Measurements from ENCODE around the gene ADCK1.
A peak's percentile ranks its signal among the peaks of the same experiment; 100 is the strongest.
"Not testable (repeated sequence)": the region's sequence is repeated elsewhere in the genome, so short reads cannot be mapped to it uniquely, and the experiment has no call there.

ADCK1 gene

DNA sequence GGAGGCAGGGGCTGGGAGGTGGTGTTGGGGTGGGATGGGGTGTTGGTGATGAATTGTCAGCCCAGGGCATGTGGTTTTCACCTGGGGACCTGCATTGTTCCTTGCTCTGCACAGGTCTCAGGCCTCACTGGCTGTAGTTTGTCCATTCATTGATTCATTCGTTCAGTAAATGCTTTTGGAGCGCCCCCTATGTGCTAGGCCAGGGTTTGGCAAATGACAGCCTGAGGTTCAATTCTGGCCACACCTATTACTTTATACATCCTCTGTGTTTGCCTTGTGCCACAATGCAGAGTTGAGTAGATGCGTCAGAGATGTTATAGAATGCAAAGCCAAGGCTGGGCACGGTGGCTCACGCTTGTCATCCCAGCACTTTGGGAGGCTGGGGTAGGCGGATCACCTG lies 4.7 kb downstream of the ADCK1 start:
- in situ Hi-C loops (cut with HindIII; ENCODE audit: low pct_ligation_motif_present, low pct_unique_long_range_greater_than_20kb, low sequenced_read_pairs), result no loop called here
- DNase-seq, result peak; percentile 47

DNA sequence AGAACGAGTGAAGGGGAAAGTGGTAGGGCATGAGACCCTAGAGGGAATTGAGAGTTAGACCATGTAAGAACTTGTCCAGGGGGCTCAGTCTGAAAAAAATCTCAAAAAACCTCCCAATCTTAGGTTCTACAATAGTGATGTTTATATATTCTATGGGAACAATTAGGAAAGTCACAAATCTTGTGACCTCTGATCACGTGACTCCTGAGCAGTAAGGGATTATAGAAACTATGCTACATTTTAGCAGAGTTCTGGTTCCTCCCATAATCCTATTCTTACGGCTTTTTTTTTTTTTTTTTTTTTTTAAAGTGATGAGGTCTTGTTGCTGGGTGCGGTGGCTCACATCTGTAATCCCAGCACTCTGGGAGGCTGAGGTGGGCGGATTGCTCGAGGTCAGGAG lies 5.8 kb downstream of the ADCK1 start:
- DNase-seq, result no peak
- in situ Hi-C loops (cut with HindIII; ENCODE audit: low pct_ligation_motif_present, low pct_unique_long_range_greater_than_20kb, low sequenced_read_pairs), result no loop called here

DNA sequence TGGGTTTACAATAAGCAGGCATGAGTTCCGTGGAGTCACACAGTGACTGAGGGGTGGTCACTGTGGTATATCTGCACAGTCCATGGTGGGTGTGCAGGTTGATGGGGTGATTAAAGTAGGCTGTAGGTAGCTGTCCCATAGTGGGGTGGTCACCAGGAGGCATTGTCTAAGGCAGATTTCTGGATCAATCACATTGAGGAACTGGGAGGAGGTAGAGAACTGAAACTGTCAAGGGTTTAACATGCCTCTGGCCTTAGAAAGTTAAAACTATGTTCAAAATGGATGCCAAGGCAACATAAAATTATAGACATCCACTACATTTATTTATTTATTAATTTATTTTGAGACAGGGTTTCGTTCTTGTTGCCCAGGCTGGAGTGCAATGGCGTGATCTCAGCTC lies 8.3 kb downstream of the ADCK1 start:
- in situ Hi-C loops (cut with HindIII; ENCODE audit: low pct_ligation_motif_present, low pct_unique_long_range_greater_than_20kb, low sequenced_read_pairs), result no loop called here
- DNase-seq, result no peak

DNA sequence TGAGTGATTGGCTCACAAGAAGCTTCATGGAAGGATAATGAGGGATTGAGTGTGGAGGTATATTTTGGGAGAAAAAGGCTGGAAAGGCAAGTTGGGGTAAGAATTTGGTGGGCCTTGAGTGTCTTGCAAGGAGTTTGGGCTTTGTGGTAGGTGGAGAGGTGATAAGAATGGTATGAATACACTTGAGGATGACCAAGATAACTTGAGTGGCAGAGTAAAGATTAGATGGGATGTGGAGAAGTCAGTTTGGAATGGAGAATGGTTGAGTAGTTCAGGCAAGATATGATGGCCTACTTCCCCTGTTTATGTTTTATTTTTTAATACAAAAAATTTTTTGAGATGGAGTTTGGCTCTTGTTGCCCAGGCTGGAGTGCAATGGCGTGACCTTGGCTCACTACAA lies 9.1 kb downstream of the ADCK1 start:
- in situ Hi-C loops (cut with HindIII; ENCODE audit: low pct_ligation_motif_present, low pct_unique_long_range_greater_than_20kb, low sequenced_read_pairs), result no loop called here
- no peak for DNase-seq

DNA sequence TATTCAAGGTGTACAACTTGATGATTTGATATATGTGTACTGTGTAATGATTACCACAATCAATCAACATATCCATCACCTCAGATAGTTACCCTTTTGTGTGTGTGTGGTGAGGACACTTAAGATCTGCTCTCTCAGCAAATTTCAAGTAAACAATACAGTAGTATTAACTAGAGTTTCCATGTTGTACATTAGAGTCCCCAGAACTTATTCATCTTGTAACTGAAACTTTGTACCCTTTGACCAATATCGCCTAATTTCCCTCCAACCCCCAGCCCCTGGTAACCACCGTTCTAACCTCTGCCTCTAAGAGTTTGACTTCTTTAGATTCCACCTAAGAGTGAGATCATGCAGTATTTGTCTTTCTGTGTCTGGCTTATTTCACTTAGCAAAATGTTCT lies 12.1 kb downstream of the ADCK1 start:
- in situ Hi-C loops (cut with HindIII; ENCODE audit: low pct_ligation_motif_present, low pct_unique_long_range_greater_than_20kb, low sequenced_read_pairs), result no loop called here
- no peak for DNase-seq

DNA sequence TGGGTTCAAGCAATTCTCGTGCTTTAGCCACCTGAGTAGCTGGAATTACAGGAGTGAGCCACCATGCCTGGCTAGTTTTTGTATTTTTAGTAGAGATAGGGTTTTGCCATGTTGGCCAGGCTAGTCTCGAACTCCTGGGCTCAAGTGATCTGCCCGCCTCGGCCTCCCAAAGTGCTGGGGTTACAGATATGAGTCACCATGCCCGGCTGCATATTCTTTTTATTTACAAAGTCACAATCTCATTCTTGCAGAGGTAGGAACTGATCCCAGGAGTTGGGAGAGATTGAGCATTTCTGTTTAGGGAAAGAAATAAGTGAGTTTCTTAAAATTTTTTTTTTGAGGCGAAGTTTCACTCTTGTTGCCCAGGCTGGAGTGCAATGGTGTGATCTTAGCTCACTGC lies 12.8 kb downstream of the ADCK1 start:
- DNase-seq; in situ Hi-C loops (cut with HindIII; ENCODE audit: low pct_ligation_motif_present, low pct_unique_long_range_greater_than_20kb, low sequenced_read_pairs): not testable (repeated sequence)

DNA sequence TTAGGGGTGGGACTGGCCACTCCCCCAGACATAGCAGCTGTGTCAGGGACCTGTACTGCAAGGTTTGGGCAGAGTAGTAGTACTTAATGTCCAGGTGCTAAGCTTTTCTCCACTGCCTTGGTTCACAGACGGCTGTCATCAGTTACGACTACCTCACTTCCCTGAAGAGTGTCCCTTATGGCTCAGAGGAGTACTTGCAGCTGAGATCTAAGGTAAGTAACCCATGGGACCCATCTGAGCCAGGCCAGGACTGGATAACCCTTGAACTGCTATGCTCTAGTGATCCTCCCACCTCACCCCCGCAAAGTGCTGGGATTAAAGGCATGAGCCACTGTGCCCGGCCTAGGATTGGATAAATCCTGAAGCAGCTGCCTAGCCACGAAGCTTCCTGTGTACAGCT lies 22.4 kb downstream of the ADCK1 start:
- in situ Hi-C loops (cut with HindIII; ENCODE audit: low pct_ligation_motif_present, low pct_unique_long_range_greater_than_20kb, low sequenced_read_pairs), result no loop called here

DNA sequence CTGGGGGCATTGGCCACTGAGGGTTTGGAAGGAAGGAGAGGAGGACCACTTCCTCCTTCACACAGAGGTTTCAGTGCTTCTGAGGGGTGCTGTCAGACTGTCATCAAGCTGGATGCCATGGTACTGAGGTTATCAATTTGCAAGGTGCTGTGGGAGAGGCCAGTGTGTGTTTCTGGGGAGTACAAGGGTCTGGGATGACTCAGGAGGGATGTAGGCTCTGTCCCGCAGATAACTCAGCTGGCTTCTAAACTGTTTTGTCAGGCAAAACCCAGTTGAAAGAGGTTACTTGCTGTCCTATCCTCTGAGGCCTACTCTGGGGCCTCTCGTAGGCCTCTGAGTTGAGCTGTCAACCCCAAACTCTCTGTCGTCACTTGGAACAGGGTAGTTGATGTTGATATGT lies 22.8 kb downstream of the ADCK1 start:
- in situ Hi-C loops (cut with HindIII; ENCODE audit: low pct_ligation_motif_present, low pct_unique_long_range_greater_than_20kb, low sequenced_read_pairs), result no loop called here

More for the DNA sequence above, 22.4 kb downstream of the ADCK1 start:
- no peak for DNase-seq

DNA sequence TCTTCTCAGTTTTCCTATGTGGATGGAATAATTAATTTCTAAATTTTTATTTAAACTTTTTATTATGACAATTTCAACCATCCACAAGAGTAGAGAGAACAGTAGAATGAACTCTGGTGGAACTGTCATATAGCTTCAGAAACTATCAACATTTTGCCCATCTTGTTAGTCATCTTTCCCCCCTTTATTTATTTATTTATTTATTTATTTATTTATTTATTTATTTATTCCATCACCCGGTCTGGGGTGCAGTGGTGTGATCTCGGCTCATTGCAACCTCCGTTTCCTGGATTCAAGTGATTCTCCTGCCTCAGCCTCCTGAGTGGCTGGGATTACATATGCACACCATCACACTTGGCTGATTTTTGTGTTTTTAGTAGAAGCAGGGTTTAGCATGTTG lies 23.5 kb downstream of the ADCK1 start:
- in situ Hi-C loops (cut with HindIII; ENCODE audit: low pct_ligation_motif_present, low pct_unique_long_range_greater_than_20kb, low sequenced_read_pairs), result no loop called here
- DNase-seq, result no peak

More for the DNA sequence above, 22.8 kb downstream of the ADCK1 start:
- no peak for DNase-seq

DNA sequence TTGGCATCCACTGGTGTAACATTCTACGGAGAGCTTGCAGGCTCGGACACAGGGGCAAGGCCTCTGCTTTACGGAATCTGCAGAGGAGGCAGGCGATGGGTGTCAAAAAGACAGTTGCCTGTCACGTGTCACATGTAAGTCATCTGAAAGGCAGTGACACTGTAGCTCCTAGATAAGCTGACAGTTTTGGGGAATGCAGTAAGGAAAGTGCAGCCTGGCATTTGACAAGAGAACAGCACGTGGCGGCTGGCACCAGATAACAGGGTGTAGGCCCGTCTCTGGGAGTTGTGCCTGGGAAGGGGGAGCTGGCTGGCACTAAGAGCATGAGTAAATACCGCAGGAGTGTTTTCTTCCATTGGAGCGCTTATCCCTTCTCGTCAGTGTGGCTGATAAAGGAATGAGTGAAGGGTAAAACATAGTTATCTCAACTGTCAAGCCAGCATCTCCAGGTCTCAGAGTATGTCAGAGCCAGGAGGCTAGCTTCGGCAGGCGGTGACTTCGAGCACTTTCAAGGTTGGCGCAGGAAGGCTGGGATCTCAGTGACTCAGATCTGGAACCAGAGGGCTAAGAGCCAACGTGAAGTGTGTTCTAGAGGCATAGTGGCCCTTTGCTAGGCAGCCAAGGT lies 26.1 kb downstream of the ADCK1 start:
- DNase-seq, result no peak
- in situ Hi-C loops (cut with HindIII; ENCODE audit: low pct_ligation_motif_present, low pct_unique_long_range_greater_than_20kb, low sequenced_read_pairs), result no loop called here

DNA sequence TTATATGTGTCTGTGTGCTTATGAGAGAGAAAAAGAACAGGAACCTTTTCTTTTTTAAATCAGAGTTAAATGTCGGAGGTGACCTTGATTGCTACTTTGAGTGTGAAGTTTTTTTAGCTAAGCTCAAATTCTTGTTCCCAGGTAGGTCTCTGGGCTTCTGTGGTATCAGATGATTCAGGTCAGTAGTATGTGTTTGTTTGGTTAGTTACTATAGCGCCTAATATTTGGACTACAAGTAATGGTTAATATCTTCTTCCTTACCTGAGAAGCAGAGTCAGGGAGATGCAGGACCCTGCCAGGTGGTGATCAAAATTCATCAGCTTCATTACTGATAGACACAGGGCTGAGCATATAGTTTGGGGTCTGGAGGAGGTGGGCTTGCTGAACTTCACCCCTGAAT lies 30.8 kb downstream of the ADCK1 start:
- DNase-seq, result no peak

DNA sequence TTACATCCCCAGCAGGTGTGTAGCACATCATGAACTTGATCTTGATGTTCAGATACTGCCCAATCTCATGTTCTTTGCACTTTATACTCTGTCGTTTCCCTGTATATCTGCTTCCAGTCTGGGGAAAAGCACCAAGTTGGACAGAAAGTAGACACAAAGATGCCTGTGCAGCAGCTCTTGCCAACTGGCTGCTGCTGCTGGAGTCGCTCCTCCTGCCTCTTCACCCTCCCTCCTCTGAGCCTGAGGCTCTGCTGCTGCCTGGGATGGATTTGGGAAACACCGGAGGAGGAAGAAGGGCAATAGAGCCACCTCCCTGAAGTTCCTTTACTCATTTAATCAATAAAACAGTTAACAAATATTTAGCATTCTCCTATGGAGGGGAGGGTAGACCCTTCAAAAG lies 32.4 kb downstream of the ADCK1 start:
- in situ Hi-C loops (cut with HindIII; ENCODE audit: low pct_ligation_motif_present, low pct_unique_long_range_greater_than_20kb, low sequenced_read_pairs), result no loop called here
- DNase-seq, result no peak

More for the DNA sequence above, 30.8 kb downstream of the ADCK1 start:
- in situ Hi-C loops (cut with HindIII; ENCODE audit: low pct_ligation_motif_present, low pct_unique_long_range_greater_than_20kb, low sequenced_read_pairs), result no loop called here

DNA sequence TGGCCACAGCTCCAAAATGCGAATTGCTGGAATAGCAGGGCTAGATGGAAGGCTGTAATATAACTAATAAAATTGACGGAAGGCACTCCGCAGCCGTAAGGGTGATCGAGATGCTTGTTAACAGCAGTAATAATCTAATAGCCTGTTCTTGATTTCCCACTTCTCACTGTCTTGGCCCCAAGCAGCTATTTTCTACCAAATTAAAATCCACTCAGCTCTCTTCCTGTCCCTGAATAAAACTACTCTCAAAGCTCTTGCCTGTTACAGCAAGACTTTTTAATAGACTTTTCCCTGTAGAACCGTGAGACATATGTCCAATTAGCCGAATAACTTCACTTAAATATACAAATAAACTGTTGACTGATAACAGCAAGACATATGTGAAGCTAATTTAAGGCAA lies 38.0 kb downstream of the ADCK1 start:
- in situ Hi-C loops (cut with HindIII; ENCODE audit: low pct_ligation_motif_present, low pct_unique_long_range_greater_than_20kb, low sequenced_read_pairs), result no loop called here
- DNase-seq, result no peak

DNA sequence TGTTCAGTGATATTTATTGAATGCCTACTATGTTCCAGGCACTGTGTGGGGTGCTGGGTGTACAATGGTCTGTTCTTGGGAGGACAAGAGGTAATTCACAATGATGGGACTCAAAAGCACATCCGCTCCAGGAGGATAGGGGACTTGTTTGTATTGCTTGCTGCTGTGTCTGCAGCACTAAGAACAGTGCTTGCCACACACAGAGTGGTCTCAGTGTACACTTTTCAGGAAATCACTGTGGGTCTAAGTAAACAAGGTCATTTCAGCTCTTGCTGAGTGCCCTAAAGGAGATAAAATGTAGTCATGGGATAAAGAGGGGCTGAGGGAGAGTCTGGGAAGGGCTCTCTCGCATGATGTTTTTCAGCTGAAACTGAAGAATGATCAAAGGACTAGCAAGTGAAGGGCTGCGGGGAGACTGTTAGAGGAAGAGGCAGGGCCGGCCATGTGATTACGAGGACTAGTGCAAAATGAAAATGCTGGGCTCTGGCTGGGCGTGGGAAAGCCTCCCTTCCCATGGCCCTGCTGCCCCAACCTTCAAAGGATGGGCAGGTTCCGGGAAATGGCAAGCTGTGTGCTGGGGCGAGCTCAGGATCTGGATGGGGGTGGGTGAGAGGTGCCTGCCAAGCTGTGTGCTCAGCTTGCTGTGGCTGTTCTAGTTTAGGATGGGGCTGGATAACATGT lies 39.1 kb downstream of the ADCK1 start:
- in situ Hi-C loops (cut with HindIII; ENCODE audit: low pct_ligation_motif_present, low pct_unique_long_range_greater_than_20kb, low sequenced_read_pairs), result no loop called here
- no peak for DNase-seq

DNA sequence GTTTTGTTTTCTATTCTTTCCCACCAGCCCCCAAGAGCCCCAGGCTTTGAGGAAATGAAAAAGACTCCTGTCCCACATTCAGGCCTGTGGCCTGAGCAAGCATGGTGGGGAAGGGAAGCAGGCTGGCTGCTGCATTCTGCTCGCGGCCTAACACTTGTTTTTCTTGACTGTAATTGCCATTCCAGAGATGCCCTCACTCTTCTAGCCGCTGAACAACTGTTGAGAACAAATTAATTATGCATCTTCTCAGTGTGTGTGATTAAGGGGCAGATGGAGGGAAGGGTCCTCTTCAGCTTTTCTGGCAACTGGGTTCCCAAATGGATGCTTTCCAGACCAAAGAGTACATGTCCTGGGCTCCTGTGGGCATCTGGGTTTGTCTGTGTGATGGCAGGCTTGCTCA lies 43.3 kb downstream of the ADCK1 start:
- no peak for DNase-seq
- in situ Hi-C loops (cut with HindIII; ENCODE audit: low pct_ligation_motif_present, low pct_unique_long_range_greater_than_20kb, low sequenced_read_pairs), result no loop called here

DNA sequence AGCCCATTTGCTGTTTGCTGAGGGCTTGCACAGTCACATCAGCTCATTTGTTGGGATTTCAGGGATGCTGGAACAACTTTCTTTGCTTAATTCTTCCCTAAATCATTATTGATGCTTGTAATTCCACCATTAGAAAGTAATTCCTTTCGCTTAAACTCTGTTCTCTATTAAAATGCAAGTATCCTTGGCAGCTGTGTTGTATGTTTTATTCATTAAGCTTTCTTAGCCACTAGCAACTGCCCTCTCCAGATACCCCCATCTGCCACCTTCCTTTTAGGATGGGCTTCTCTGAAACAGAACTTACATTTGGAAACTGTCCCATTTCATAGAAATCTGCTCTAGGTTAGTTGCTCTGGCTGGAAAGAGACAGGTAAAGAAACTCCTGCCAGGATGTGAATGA lies 43.7 kb downstream of the ADCK1 start:
- in situ Hi-C loops (cut with HindIII; ENCODE audit: low pct_ligation_motif_present, low pct_unique_long_range_greater_than_20kb, low sequenced_read_pairs), result no loop called here
- DNase-seq, result no peak

DNA sequence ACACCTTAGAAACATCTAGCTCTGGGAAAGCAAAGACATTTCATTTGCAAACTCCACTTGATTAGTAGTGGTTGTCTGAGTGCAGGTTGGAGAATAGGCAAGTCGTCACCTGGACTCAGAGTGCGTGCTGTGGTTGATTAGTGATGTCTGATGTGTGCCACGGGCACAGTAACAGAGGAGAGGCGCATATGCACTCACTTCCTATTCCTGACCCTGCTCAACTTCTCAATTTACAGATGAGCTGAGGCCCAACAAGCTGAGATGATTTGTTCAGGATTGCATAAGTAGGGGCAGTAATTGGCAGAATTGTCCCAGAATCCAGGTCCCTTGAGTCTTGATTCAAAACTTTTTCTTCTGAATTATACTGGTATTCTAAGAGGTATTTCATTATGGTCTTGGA lies 44.9 kb downstream of the ADCK1 start:
- in situ Hi-C loops (cut with HindIII; ENCODE audit: low pct_ligation_motif_present, low pct_unique_long_range_greater_than_20kb, low sequenced_read_pairs), result no loop called here

DNA sequence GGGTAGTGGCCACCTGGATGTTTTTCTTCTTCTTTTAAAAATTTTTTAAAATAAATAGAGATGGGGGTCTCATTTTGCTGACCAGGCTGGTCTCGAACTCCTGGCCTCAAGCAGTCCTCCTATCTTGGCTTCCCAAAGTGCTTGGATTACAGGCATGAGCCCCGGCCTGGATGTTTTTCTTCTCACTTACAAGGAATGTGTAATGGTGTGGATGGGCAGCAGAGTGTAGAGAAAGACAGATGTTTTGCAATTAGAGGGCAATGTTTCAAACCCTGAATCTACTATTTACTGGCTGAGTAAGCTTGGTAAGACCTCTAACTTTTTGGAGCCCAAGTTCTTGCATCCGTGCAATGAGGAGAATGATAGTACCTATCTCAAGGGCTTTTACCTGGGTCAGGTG lies 48.1 kb downstream of the ADCK1 start:
- in situ Hi-C loops (cut with HindIII; ENCODE audit: low pct_ligation_motif_present, low pct_unique_long_range_greater_than_20kb, low sequenced_read_pairs), result no loop called here

More for the DNA sequence above, 44.9 kb downstream of the ADCK1 start:
- DNase-seq, result no peak

DNA sequence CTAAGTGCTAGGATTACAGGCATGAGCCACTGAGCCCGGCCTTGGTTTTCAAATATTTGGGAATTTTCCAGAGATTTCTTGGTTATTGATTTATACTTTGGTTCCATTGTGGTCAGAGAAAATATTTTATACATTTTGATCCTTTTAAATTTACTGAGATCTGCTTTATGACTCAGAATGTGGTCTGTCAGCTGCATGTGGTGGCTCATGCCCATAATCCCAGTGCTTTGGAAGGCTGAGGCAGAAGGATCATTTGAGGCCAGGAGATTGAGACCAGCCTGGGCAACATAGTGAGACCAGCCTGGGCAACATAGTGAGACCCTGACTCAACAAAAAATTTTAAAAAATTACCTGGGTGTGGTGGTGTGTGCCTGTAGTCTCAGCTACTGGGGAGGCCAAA lies 49.8 kb downstream of the ADCK1 start:
- in situ Hi-C loops (cut with HindIII; ENCODE audit: low pct_ligation_motif_present, low pct_unique_long_range_greater_than_20kb, low sequenced_read_pairs), result no loop called here
- peak; percentile 69 for DNase-seq

More for the DNA sequence above, 48.1 kb downstream of the ADCK1 start:
- peak; percentile 67 for DNase-seq

DNA sequence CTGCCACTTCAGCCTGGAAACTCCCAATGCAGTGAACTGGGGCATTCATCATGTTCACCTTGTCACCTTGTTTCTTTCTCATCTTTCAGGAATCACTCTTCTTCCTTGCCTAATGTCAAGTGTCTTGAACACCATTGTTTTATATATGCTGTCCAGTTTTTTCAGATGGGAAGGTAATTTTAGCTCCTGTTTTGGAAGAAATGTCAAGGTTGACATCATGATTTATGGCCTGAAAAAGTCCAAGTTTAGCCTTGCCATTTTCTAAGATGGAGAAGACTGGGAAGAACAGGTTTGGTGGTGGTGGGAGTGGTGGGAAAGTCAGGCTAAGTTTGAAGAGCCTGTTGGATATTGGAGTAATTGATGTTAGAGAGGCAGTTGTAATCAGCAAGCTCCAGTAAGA lies 54.0 kb downstream of the ADCK1 start:
- in situ Hi-C loops (cut with HindIII; ENCODE audit: low pct_ligation_motif_present, low pct_unique_long_range_greater_than_20kb, low sequenced_read_pairs), result no loop called here
- no peak for DNase-seq

Data from ACHN (cell line).